Breast epithelium (tissue), 3 donors: ENCODE data around the gene GNE.
"Not testable (repeated sequence)": the region's sequence is repeated elsewhere in the genome, so short reads cannot be mapped to it uniquely, and the experiment has no call there.

ENCODE experiments used
- POLR2A ChIP-seq: fragments of 450-650 bp; IDR thresholded peaks from one replicate; pipeline ENCODE4 v1.6.1; 2016; ENCODE audit warnings: antibody characterized with exemption, mild to moderate bottlenecking, moderate library complexity
- POLR2AphosphoS5 ChIP-seq, 3 donors: sonication (generic); formaldehyde crosslinking; IDR thresholded peaks; one replicate each; pipeline ENCODE4 v1.6.1; 2017; ENCODE audit warnings: antibody characterized with exemption in 3 of 3
- TF ChIP-seq, protein P1 (sequence below), 3 donors: fragments of 450-650 bp; IDR thresholded peaks; one replicate each; pipeline ENCODE4 v1.5.1; 2016 to 2017; ENCODE audit warnings: antibody characterized with exemption in 3 of 3, mild to moderate bottlenecking in 3 of 3, moderate library complexity in 3 of 3

GRCh38 chr9:36304366-36304765 lies 46.1 kb upstream of the GNE start:
- TF ChIP-seq, protein P1, sequence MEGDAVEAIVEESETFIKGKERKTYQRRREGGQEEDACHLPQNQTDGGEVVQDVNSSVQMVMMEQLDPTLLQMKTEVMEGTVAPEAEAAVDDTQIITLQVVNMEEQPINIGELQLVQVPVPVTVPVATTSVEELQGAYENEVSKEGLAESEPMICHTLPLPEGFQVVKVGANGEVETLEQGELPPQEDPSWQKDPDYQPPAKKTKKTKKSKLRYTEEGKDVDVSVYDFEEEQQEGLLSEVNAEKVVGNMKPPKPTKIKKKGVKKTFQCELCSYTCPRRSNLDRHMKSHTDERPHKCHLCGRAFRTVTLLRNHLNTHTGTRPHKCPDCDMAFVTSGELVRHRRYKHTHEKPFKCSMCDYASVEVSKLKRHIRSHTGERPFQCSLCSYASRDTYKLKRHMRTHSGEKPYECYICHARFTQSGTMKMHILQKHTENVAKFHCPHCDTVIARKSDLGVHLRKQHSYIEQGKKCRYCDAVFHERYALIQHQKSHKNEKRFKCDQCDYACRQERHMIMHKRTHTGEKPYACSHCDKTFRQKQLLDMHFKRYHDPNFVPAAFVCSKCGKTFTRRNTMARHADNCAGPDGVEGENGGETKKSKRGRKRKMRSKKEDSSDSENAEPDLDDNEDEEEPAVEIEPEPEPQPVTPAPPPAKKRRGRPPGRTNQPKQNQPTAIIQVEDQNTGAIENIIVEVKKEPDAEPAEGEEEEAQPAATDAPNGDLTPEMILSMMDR (IDR thresholded peaks at IDR 0.05), result not testable (repeated sequence)
- not testable (repeated sequence) for TF ChIP-seq POLR2A; POLR2AphosphoS5 (IDR thresholded peaks at IDR 0.05)
